Astrocyte of the cerebellum (primary cell): ENCODE measurements around the gene FAM180B.

Experiments
- DNase-seq: peaks from one replicate; pipeline ENCODE4 v3.0.0-alpha.2; 2011; ENCODE audit warnings: low read depth
- H3K4me3 ChIP-seq: 2 replicates; pipeline ENCODE4 v1.5.1; 2011; ENCODE audit warnings: mild to moderate bottlenecking, low read depth, low read length, moderate library complexity
- in situ Hi-C: cut with HindIII; loops from 2 replicates; pipeline ENCODE4 v1.10.0; 2017; ENCODE audit warnings: low sequenced_read_pairs
- TF ChIP-seq, protein P1 (sequence below): IDR thresholded peaks from 2 replicates; pipeline ENCODE4 v1.5.1; 2012; ENCODE audit warnings: low read length, low read depth, moderate library complexity, mild to moderate bottlenecking; ENCODE audit errors: missing control alignments

Gene FAM180B

GRCh38 chr11:47589584-47589976 lies 3.1 kb downstream of the FAM180B start:
- peak overlapping the region; percentile 20 for H3K4me3 ChIP-seq
- TF ChIP-seq, protein P1, sequence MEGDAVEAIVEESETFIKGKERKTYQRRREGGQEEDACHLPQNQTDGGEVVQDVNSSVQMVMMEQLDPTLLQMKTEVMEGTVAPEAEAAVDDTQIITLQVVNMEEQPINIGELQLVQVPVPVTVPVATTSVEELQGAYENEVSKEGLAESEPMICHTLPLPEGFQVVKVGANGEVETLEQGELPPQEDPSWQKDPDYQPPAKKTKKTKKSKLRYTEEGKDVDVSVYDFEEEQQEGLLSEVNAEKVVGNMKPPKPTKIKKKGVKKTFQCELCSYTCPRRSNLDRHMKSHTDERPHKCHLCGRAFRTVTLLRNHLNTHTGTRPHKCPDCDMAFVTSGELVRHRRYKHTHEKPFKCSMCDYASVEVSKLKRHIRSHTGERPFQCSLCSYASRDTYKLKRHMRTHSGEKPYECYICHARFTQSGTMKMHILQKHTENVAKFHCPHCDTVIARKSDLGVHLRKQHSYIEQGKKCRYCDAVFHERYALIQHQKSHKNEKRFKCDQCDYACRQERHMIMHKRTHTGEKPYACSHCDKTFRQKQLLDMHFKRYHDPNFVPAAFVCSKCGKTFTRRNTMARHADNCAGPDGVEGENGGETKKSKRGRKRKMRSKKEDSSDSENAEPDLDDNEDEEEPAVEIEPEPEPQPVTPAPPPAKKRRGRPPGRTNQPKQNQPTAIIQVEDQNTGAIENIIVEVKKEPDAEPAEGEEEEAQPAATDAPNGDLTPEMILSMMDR = no peak

DNA sequence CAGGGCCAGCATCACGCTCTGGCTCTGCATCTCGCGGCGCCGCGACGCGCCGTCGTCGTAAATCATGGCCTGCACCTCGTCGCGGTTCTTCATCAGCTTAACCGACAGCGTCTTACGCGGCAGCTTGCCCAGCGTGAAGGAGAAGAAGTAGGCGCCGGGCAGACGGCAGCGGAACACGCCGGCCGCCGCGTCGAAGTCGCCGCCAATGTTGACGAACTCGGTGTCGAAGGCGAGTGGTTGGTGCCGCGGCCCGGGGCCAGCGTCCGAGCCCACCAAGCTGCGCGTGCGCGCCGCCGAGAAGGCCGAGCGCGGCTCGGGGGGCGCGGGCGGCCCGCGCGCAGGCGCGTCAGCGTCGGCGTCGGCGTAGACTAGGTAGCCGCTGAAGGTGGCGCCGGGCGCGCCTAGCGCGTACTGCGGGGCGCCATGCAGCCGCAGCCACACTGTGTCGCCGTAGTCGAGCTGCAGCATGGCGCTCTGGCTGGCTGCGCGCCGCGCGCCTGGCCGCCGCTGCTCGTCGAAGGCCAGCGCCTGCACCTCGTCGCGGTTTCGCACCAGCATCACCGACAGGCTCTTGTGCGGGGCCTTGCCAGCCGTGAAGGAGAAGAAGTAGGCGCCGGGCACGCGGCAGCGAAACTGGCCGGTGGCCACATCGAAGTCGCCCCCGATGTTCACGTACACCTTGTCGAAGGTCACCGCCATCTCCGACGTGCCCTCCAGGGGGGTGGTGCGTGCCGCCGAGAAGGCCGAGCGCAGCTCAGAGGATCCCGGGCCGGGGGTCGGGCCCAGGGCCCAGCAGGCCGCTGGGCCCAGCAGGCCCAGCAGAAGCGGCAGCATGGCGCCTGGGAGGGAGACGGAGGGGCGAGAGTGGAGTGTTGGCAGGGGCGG lies 3.7 kb downstream of the FAM180B start:
- TF ChIP-seq, protein P1 = no peak
- peak overlapping the region; percentile 20 for H3K4me3 ChIP-seq
- DNase-seq = no peak
- in situ Hi-C loops = no loop called here

More at GRCh38 chr11:47589584-47589976, 3.1 kb downstream of the FAM180B start:
- no peak for DNase-seq
- in situ Hi-C loops = no loop called here

DNA sequence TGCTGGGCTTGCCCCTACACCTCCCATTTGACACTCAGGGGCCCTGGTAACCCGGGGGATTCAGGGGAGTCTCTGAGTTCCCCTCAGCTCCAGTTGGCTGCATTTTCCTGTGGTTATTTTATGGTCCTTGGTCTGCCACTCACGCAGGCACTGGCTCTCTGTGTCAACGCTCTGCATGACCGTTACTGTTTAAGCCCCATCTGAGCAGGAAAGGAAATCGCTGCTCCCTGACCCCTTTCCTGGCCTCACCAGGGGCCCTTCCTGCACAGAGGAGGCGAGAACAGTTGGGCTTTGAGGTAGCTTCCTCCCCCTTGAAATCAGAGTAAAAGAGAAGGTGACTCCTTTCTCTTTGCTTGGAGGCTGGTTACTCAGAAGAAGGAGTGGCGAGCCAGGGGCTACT lies 5.3 kb downstream of the FAM180B start:
- H3K4me3 ChIP-seq = no peak overlapping the region
- TF ChIP-seq, protein P1 = no peak
- no peak for DNase-seq
- in situ Hi-C loops = no loop called here

- in situ Hi-C loops = no loop called here
- no peak overlapping the region for H3K4me3 ChIP-seq
- TF ChIP-seq, protein P1 = no peak
- no peak for DNase-seq
Measured at GRCh38 chr11:47592251-47592650, 5.8 kb downstream of the FAM180B start.

DNA sequence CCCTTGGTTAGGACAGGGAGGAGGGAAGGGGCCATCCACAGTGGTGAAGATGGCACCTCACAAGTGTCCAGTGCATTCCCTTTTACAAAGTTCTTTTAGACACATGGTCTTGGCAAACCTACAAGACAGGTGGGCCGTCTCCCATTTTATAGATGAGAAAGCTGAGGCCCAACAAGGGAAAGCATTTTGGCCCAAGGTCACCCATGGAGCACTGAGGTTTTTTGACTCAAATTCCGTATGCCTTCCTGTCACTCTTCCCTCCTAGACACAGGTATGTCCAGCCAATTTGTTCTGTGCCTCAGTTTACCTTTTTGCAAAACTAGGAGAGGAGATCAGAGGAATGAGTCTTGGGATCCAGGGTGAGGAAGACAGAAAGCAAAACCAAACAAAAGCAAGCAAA lies 6.5 kb downstream of the FAM180B start:
- no peak for DNase-seq
- no peak overlapping the region for H3K4me3 ChIP-seq
- TF ChIP-seq, protein P1 = no peak
- in situ Hi-C loops = no loop called here

DNA sequence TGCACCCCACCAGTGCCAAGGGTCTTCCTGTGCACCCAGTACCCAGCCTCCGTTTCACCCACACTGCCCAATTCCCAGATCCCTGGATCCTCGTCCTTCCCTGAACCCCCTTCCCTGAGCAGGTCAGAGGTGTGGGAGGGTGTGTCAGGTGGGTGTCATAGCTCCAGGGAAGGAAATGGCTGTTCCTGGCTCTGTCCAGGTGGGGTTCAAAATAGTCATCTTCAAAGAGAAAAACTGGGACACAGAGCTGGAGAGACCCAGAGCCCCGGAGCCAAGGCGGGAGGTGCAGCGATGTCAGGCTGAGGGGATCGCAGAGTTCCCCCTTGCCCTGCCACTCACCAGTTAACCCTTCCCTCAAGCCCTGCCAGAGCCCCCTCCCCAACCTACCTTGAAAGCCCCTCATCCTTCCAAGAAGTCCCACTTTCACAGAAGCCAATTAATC lies 7.0 kb downstream of the FAM180B start:
- in situ Hi-C loops = no loop called here
- peak overlapping the region; percentile 37 for H3K4me3 ChIP-seq
- no peak for DNase-seq
- TF ChIP-seq, protein P1 = no peak
